Liver (tissue), 9 donors: ENCODE results near the gene BCAN. TPM values are rescaled to one million over a fixed set of nuclear protein-coding genes. Genes with fewer than 3 reads are reported as not detected.

ENCODE experiments used
- DNase-seq: peaks from one replicate; pipeline ENCODE4 v3.0.0-alpha.2; 2017; ENCODE audit warnings: low spot score
- H3K27ac ChIP-seq, 2 donors: one replicate each; pipeline ENCODE4 v1.7.0; 2013; ENCODE audit warnings: inconsistent platforms in 2 of 2, low read length in 2 of 2, control low read depth in 1 of 2, low read depth in 1 of 2, mild to moderate bottlenecking in 1 of 2
- H3K27me3 ChIP-seq, 4 donors: one replicate each; pipeline versions ENCODE4 v1.6.1 to v1.7.0; 2013; ENCODE audit warnings: low read length in 3 of 4, inconsistent platforms in 1 of 4, mild to moderate bottlenecking in 1 of 4, moderate library complexity in 1 of 4; ENCODE audit not compliant: control insufficient read depth in 4 of 4, insufficient read depth in 4 of 4
- H3K36me3 ChIP-seq, 4 donors: one replicate each; pipeline versions ENCODE4 v1.6.1 to v1.7.0; 2013; ENCODE audit warnings: low read length in 3 of 4, mild to moderate bottlenecking in 3 of 4, low read depth in 1 of 4, moderate library complexity in 1 of 4; ENCODE audit not compliant: control insufficient read depth in 4 of 4, insufficient read depth in 3 of 4
- H3K4me1 ChIP-seq, 4 donors: one replicate each; pipeline versions ENCODE4 v1.6.1 to v1.7.0; 2013; ENCODE audit warnings: low read length in 3 of 4, mild to moderate bottlenecking in 3 of 4, moderate library complexity in 1 of 4; ENCODE audit not compliant: control insufficient read depth in 4 of 4, insufficient read depth in 4 of 4
- H3K4me3 ChIP-seq, 3 donors: one replicate each; pipeline versions ENCODE4 v1.6.1 to v1.7.0; 2013; ENCODE audit warnings: low read length in 3 of 3, control low read depth in 1 of 3, low read depth in 1 of 3, mild to moderate bottlenecking in 1 of 3
- H3K9ac ChIP-seq, 2 donors: one replicate each; pipeline ENCODE4 v1.7.0; 2013; ENCODE audit warnings: low read length in 2 of 2, mild to moderate bottlenecking in 2 of 2, moderate library complexity in 2 of 2, control low read depth in 1 of 2, low read depth in 1 of 2
- H3K9me3 ChIP-seq, 4 donors: one replicate each; pipeline versions ENCODE4 v1.6.1 to v1.7.0; 2013; ENCODE audit warnings: low read length in 3 of 4; ENCODE audit not compliant: control insufficient read depth in 4 of 4
- ATF3 ChIP-seq: IDR thresholded peaks from 2 replicates; pipeline ENCODE4 v1.6.1; 2016; ENCODE audit warnings: antibody characterized with exemption
- CTCF ChIP-seq: fragments of 150-350 bp; IDR thresholded peaks from 2 replicates; pipeline ENCODE4 v1.5.1; 2017; ENCODE audit warnings: improper control_type of control experiment, low read depth, low read length; ENCODE audit not compliant: missing input control
- EGR1 ChIP-seq, 2 donors: IDR thresholded peaks; 2 replicates each; pipeline ENCODE4 v1.6.1; 2016 to 2018; ENCODE audit warnings: antibody characterized with exemption in 2 of 2, low read depth in 2 of 2
- FOXA1 ChIP-seq: IDR thresholded peaks from 2 replicates; pipeline ENCODE4 v1.6.1; 2016; ENCODE audit warnings: antibody characterized with exemption
- FOXA2 ChIP-seq: IDR thresholded peaks from 2 replicates; pipeline ENCODE4 v1.6.1; 2016; ENCODE audit warnings: antibody characterized with exemption
- GABPA ChIP-seq, 2 donors: IDR thresholded peaks in 1 of 2; conservative IDR thresholded peaks in 1 of 2; 2 replicates each; pipeline ENCODE4 v1.6.1; 2016; ENCODE audit warnings: antibody characterized with exemption in 2 of 2, mild to moderate bottlenecking in 1 of 2, moderate library complexity in 1 of 2
- HNF4A ChIP-seq, 2 donors: conservative IDR thresholded peaks; 2 replicates each; pipeline ENCODE4 v1.6.1; 2016; ENCODE audit warnings: antibody characterized with exemption in 2 of 2, mild to moderate bottlenecking in 2 of 2
- HNF4G ChIP-seq: IDR thresholded peaks from 2 replicates; pipeline ENCODE4 v1.6.1; 2016; ENCODE audit warnings: antibody characterized with exemption
- JUND ChIP-seq, 2 donors: IDR thresholded peaks; 2 replicates each; pipeline ENCODE4 v1.6.1; 2016; ENCODE audit warnings: antibody characterized with exemption in 2 of 2
- MAX ChIP-seq: IDR thresholded peaks from 2 replicates; pipeline ENCODE4 v1.6.1; 2016; ENCODE audit warnings: antibody characterized with exemption
- NR2F2 ChIP-seq: IDR thresholded peaks from 2 replicates; pipeline ENCODE4 v1.6.1; 2016; ENCODE audit warnings: antibody characterized with exemption
- RAD21 ChIP-seq, 2 donors: IDR thresholded peaks; 2 replicates each; pipeline ENCODE4 v1.6.1; 2016; ENCODE audit warnings: antibody characterized with exemption in 2 of 2, mild to moderate bottlenecking in 2 of 2
- RXRA ChIP-seq, 2 donors: IDR thresholded peaks; 2 replicates each; pipeline ENCODE4 v1.6.1; 2017 to 2018; ENCODE audit warnings: antibody characterized with exemption in 2 of 2, mild to moderate bottlenecking in 1 of 2
- SP1 ChIP-seq: IDR thresholded peaks from 2 replicates; pipeline ENCODE4 v1.6.1; 2018; ENCODE audit warnings: antibody characterized with exemption, mild to moderate bottlenecking
- TAF1 ChIP-seq: conservative IDR thresholded peaks from 2 replicates; pipeline ENCODE4 v1.6.1; 2016; ENCODE audit warnings: antibody characterized with exemption, mild to moderate bottlenecking
- YY1 ChIP-seq: IDR thresholded peaks from 2 replicates; pipeline ENCODE4 v1.6.1; 2016; ENCODE audit warnings: antibody characterized with exemption, mild to moderate bottlenecking
- WGBS: extraction: QIAGEN DNeasy Blood & Tissue Kit; methylation state at CpG from one replicate; pipeline ENCODE4 v1.1.7; 2013; 5-methylcytosine and 5-hydroxymethylcytosine counted together
- polyA plus RNA-seq, 2 donors: library from polyadenylated mRNA; stranded (reverse) in 1 of 2; unstranded in 1 of 2; fragments of 200-250 nt in 1 of 2; fragments of >200 nt in 1 of 2; fragmentation: Nextera tagmentation in 1 of 2; extraction: Ambion mirVana in 1 of 2; gene quantifications; one replicate each; pipeline versions ENCODE4 v1.2.1 to v1.2.3, GENCODE V29; 2013 to 2015
- total RNA-seq, 2 donors: library from RNA; depleted of rRNA; stranded (reverse); fragments of >200 nt; gene quantifications; one replicate each; pipeline ENCODE4 v1.2.3, GENCODE V29; 2014
- TF ChIP-seq, protein P1 (sequence below): IDR thresholded peaks from 2 replicates; pipeline ENCODE4 v1.6.1; 2016; ENCODE audit warnings: antibody characterized with exemption, mild to moderate bottlenecking
- TF ChIP-seq, protein P2 (sequence below): IDR thresholded peaks from 2 replicates; pipeline ENCODE4 v1.6.1; 2016; ENCODE audit warnings: antibody characterized with exemption
- donor health status: healthy.
- donor health status: healthy.
- donor health status: healthy.
- donor health status: healthy.
- donor health status: healthy.

BCAN gene
- total and polyA plus RNA-seq, 4 donors, result 0.02 TPM; not detected in 3

DNA sequence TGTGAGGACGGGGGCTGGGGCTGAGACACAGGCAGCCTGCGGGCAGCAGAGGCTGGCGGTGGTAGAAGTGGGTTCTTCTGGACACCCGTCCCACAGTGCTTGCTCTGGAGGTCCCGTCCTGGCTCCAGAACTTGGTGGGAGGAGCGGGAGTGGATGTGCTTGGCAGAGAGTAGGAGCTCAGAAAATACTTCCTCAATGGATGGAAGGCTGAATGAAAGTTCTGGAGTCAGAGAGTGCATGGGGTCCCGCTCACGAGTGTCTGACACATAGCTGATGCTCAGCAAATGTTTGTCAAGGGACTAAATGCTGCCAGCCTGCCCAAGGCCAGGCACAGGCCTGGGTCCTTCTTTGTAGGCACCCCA is 48.7 kb downstream of the BCAN start (continued):
- TF ChIP-seq, protein P1, sequence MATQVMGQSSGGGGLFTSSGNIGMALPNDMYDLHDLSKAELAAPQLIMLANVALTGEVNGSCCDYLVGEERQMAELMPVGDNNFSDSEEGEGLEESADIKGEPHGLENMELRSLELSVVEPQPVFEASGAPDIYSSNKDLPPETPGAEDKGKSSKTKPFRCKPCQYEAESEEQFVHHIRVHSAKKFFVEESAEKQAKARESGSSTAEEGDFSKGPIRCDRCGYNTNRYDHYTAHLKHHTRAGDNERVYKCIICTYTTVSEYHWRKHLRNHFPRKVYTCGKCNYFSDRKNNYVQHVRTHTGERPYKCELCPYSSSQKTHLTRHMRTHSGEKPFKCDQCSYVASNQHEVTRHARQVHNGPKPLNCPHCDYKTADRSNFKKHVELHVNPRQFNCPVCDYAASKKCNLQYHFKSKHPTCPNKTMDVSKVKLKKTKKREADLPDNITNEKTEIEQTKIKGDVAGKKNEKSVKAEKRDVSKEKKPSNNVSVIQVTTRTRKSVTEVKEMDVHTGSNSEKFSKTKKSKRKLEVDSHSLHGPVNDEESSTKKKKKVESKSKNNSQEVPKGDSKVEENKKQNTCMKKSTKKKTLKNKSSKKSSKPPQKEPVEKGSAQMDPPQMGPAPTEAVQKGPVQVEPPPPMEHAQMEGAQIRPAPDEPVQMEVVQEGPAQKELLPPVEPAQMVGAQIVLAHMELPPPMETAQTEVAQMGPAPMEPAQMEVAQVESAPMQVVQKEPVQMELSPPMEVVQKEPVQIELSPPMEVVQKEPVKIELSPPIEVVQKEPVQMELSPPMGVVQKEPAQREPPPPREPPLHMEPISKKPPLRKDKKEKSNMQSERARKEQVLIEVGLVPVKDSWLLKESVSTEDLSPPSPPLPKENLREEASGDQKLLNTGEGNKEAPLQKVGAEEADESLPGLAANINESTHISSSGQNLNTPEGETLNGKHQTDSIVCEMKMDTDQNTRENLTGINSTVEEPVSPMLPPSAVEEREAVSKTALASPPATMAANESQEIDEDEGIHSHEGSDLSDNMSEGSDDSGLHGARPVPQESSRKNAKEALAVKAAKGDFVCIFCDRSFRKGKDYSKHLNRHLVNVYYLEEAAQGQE, result no peak
- no peak for TF ChIP-seq EGR1 (IDR thresholded peaks at IDR 0.05; ENCODE audit: low read depth in 2 of 2)
- no peak for TF ChIP-seq HNF4G
- no peak for TF ChIP-seq ATF3
- TF ChIP-seq SP1, result no peak
- no peak for TF ChIP-seq GABPA (IDR thresholded peaks at IDR 0.05 in 1 of 2, conservative IDR thresholded peaks at IDR 0.05 in 1 of 2)
- no peak for TF ChIP-seq HNF4A (conservative IDR thresholded peaks at IDR 0.05)
- no peak for TF ChIP-seq FOXA2
- no peak for TF ChIP-seq YY1
- no peak for TF ChIP-seq FOXA1

- H3K4me3 ChIP-seq, result no peak overlapping the region
- no peak overlapping the region for H3K9ac ChIP-seq
- WGBS, result 48% methylated on average over 10 of the region's 10 CpGs
- no peaks in the 10 kb centered on the region for H3K9me3 ChIP-seq
- H3K36me3 ChIP-seq, result no peaks in the 10 kb centered on the region
- H3K27me3 ChIP-seq, result peaks cover 0 to 2% (median under 1%) of the 10 kb centered on the region in 4 donors
- DNase-seq, result no peak
- H3K4me1 ChIP-seq, result peaks cover 0 to 5% (median 3%) of the 10 kb centered on the region in 4 donors
- no peak overlapping the region for H3K27ac ChIP-seq
- TF ChIP-seq YY1 (no peak), FOXA1 (no peak), CTCF (no peak), JUND (IDR thresholded peaks at IDR 0.05) (no peak), SP1 (no peak), EGR1 (IDR thresholded peaks at IDR 0.05; ENCODE audit: low read depth in 2 of 2) (no peak), NR2F2 (no peak), MAX (no peak), GABPA (IDR thresholded peaks at IDR 0.05 in 1 of 2, conservative IDR thresholded peaks at IDR 0.05 in 1 of 2) (no peak), HNF4G (no peak), RXRA (IDR thresholded peaks at IDR 0.05) (no peak), FOXA2 (no peak), HNF4A (conservative IDR thresholded peaks at IDR 0.05) (no peak), TAF1 (no peak), ATF3 (no peak), RAD21 (IDR thresholded peaks at IDR 0.05) (no peak)
- TF ChIP-seq, protein P2, sequence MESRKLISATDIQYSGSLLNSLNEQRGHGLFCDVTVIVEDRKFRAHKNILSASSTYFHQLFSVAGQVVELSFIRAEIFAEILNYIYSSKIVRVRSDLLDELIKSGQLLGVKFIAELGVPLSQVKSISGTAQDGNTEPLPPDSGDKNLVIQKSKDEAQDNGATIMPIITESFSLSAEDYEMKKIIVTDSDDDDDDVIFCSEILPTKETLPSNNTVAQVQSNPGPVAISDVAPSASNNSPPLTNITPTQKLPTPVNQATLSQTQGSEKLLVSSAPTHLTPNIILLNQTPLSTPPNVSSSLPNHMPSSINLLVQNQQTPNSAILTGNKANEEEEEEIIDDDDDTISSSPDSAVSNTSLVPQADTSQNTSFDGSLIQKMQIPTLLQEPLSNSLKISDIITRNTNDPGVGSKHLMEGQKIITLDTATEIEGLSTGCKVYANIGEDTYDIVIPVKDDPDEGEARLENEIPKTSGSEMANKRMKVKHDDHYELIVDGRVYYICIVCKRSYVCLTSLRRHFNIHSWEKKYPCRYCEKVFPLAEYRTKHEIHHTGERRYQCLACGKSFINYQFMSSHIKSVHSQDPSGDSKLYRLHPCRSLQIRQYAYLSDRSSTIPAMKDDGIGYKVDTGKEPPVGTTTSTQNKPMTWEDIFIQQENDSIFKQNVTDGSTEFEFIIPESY, result no peak
- TF ChIP-seq, protein P1, result no peak
Measured at GRCh38 chr1:156691191-156691590, 49.3 kb downstream of the BCAN start.
